ENCODE measurements around the gene CDCA7L. TPM values are rescaled to one million over a fixed set of nuclear protein-coding genes. Genes with fewer than 3 reads are reported as not detected.

CDCA7L gene
- total RNA-seq, 1 experiment from 2014 or later = 59.9 TPM

GRCh38 chr7:21893401-21893800 lies 52.3 kb downstream of the CDCA7L start:
- Histone ChIP-seq H3K79me2 (ENCODE audit: low read length) (no peaks in the 10 kb centered on the region), H4K20me1 (ENCODE audit: low read length) (no peaks in the 10 kb centered on the region), H3K4me2 (ENCODE audit: low read length) (no peak overlapping the region), H3K27ac (ENCODE audit: low read length) (no peak overlapping the region), H3K4me3 (ENCODE audit: low read length) (no peak overlapping the region), H3K4me1 (ENCODE audit: insufficient read depth, low read length) (no peaks in the 10 kb centered on the region), H2AFZ (ENCODE audit: low read length) (no peak overlapping the region), H3K36me3 (ENCODE audit: low read depth, low read length) (peaks cover 3% of the 10 kb centered on the region; the same call in 1 of the 2 replicates), H3K9me3 (ENCODE audit: low read length) (no peaks in the 10 kb centered on the region), H3K9me2 (replicated peaks; ENCODE audit: low read length) (no peaks in the 10 kb centered on the region), H3F3A (ENCODE audit: low read length, unreplicated experiment) (no peaks in the 10 kb centered on the region), H3K9ac (ENCODE audit: low read length) (no peak overlapping the region), H3K27me3 (ENCODE audit: low read length) (no peaks in the 10 kb centered on the region)
- DNase-seq (no peak), ATAC-seq (no peak)
- TF ChIP-seq EZH2phosphoT487 (IDR thresholded peaks at IDR 0.05; ENCODE audit: borderline replicate concordance, low read length) = no peak
- TF ChIP-seq CTCF (conservative IDR thresholded peaks at IDR 0.05; ENCODE audit: low read depth, low read length) = no peak
- no peak for TF ChIP-seq EZH2 (IDR thresholded peaks at IDR 0.05; ENCODE audit: low read length, unreplicated experiment)
- POLR2A ChIA-PET (ENCODE audit: unreplicated experiment) = no interaction called here
- CTCF ChIA-PET = no interaction called here
- BruUV-seq (replicated peaks) = no TSS peak
- intact Hi-C loops (cut with micrococcal nuclease) = no loop called here

DNA sequence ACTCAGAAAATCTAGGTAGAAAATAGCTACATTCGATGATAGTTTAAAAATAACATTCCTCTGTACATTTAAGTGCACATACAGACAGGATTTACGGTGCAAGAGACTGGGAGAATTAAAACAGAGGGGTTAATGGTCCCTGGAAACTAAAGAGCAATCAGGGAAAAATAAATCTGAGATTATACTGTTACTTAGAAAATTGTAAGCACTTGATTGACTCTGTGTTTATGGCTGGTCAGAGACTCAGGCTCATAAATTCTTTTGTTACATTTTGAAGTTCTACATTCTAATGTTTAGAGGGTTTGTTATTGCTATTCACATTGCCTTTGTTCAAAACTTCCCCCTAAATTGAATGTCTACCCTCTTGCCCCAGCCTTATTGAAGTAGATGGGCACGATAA lies 54.4 kb downstream of the CDCA7L start:
- Histone ChIP-seq H3K36me3 (ENCODE audit: low read depth, low read length) (no peaks in the 10 kb centered on the region), H3F3A (ENCODE audit: low read length, unreplicated experiment) (no peaks in the 10 kb centered on the region), H3K9me2 (replicated peaks; ENCODE audit: low read length) (no peaks in the 10 kb centered on the region), H3K9me3 (ENCODE audit: low read length) (no peaks in the 10 kb centered on the region), H4K20me1 (ENCODE audit: low read length) (no peaks in the 10 kb centered on the region), H3K4me3 (ENCODE audit: low read length) (no peak overlapping the region), H3K27ac (ENCODE audit: low read length) (no peak overlapping the region), H3K4me1 (ENCODE audit: insufficient read depth, low read length) (no peaks in the 10 kb centered on the region), H3K27me3 (ENCODE audit: low read length) (no peaks in the 10 kb centered on the region), H3K79me2 (ENCODE audit: low read length) (no peaks in the 10 kb centered on the region), H3K9ac (ENCODE audit: low read length) (no peak overlapping the region), H2AFZ (ENCODE audit: low read length) (no peak overlapping the region), H3K4me2 (ENCODE audit: low read length) (no peak overlapping the region)
- no TSS peak for BruUV-seq (replicated peaks)
- CTCF ChIA-PET = no interaction called here
- intact Hi-C loops (cut with micrococcal nuclease) = no loop called here
- no peak for ATAC-seq
- TF ChIP-seq EZH2 (IDR thresholded peaks at IDR 0.05; ENCODE audit: low read length, unreplicated experiment) (no peak), CTCF (conservative IDR thresholded peaks at IDR 0.05; ENCODE audit: low read depth, low read length) (no peak), EZH2phosphoT487 (IDR thresholded peaks at IDR 0.05; ENCODE audit: borderline replicate concordance, low read length) (no peak)
- POLR2A ChIA-PET (ENCODE audit: unreplicated experiment) = no interaction called here
- DNase-seq = no peak

DNA sequence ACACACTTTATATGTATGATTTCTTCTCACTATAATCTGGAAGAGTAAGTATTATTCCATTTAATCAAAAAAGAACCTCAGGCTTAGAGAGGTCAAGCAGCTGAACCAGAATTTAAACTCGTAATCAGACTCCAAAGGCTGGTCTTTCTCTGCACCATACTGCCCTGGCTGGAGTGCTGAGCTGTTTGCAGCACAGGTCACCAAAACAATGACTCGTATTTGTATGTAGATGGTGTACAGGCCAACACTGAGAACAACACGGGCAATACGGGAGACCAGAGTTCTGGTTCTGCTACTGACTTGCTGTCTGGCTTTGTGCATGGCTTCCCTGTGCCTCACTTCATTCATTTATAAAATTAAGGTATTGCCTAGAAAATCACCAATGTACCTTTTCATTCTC lies 57.9 kb downstream of the CDCA7L start:
- intact Hi-C loops (cut with micrococcal nuclease) = no loop called here
- H3K79me2 ChIP-seq (ENCODE audit: low read length) = no peaks in the 10 kb centered on the region
- ATAC-seq = no peak
- no peaks in the 10 kb centered on the region for H4K20me1 ChIP-seq (ENCODE audit: low read length)
- no peak overlapping the region for H3K4me2 ChIP-seq (ENCODE audit: low read length)
- ChIA-PET POLR2A (ENCODE audit: unreplicated experiment) (no interaction called here), CTCF (no interaction called here)
- no peaks in the 10 kb centered on the region for H3K9me3 ChIP-seq (ENCODE audit: low read length)
- H3K9ac ChIP-seq (ENCODE audit: low read length) = no peak overlapping the region
- H3K27ac ChIP-seq (ENCODE audit: low read length) = no peak overlapping the region
- H3K36me3 ChIP-seq (ENCODE audit: low read depth, low read length) = no peaks in the 10 kb centered on the region
- H3F3A ChIP-seq (ENCODE audit: low read length, unreplicated experiment) = no peaks in the 10 kb centered on the region
- TF ChIP-seq CTCF (conservative IDR thresholded peaks at IDR 0.05; ENCODE audit: low read depth, low read length) = no peak
- no peak for TF ChIP-seq EZH2 (IDR thresholded peaks at IDR 0.05; ENCODE audit: low read length, unreplicated experiment)
- no peak for TF ChIP-seq EZH2phosphoT487 (IDR thresholded peaks at IDR 0.05; ENCODE audit: borderline replicate concordance, low read length)
- BruUV-seq (replicated peaks) = no TSS peak
- H3K4me3 ChIP-seq (ENCODE audit: low read length) = no peak overlapping the region
- no peak overlapping the region for H2AFZ ChIP-seq (ENCODE audit: low read length)
- DNase-seq = no peak
- no peaks in the 10 kb centered on the region for H3K9me2 ChIP-seq (replicated peaks; ENCODE audit: low read length)
- H3K27me3 ChIP-seq (ENCODE audit: low read length) = no peaks in the 10 kb centered on the region
- H3K4me1 ChIP-seq (ENCODE audit: insufficient read depth, low read length) = peaks cover 6% of the 10 kb centered on the region; the same call in 1 of the 2 replicates

Data from PC-3 (cell line).